HG03103 (cell line): ENCODE data around the gene GUSB.
"Not testable (repeated sequence)": the region's sequence is repeated elsewhere in the genome, so short reads cannot be mapped to it uniquely, and the experiment has no call there.

ENCODE experiments used
- ATAC-seq: cut with Tn5 transposase; IDR thresholded peaks from one replicate; pipeline ENCODE4 v1.9.1; 2021; ENCODE audit warnings: low read depth; ENCODE audit not compliant: unreplicated experiment

GUSB gene

DNA sequence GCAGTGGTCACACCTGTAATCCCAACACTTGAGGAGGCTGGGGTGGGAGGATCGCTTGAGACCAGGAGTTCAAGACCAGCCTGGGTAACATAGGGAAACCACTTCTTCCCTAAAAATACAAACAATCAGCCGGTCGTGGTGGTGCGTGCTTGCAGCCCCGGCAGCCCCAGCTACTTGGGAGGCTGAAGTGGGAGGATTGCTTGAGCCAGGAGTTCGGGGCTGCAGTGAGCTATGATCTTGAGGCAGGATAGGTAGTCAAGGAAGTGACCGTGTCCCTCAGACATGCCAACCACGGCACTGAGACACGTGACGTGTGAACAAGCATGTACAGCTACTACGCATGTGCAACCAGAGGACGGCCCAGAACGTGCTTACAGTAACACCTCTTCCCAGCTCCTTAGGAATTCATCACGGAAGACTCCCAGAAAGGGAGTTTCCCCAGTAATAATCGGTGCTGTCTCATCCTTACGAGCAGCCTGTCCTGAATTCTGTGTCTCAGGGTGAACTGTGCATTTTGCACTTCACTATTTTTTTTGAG is 5.3 kb downstream of the GUSB start:
- ATAC-seq, result no peak

DNA sequence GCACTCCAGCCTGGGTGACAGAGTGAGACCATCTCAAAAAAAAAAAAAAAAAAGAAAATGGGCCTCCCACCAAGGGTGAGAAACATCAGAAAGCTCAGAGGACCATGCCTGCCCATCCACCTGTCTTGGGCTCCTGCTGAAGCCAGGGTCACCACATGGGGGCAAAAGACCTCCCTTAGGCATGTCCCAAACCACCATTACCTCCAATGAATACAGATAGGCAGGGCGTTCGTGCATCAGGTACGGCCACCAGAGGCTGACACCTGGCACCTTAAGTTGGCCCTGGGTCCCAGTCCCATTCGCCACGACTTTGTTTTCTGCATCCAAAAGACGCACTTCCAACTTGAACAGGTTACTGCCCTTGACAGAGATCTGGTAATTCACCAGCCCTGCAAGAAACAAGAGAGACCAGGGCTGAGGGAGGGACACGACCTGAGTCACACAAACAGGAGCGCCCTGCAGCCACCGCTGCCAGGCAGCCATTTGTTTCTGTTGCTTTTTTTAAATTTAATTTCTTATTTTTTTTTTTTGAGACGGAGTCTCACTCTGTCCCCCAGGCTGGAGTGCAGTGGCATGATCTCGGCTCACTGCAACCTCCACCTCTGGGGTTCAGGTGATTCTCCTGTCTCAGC is 6.1 kb downstream of the GUSB start:
- ATAC-seq, result no peak

DNA sequence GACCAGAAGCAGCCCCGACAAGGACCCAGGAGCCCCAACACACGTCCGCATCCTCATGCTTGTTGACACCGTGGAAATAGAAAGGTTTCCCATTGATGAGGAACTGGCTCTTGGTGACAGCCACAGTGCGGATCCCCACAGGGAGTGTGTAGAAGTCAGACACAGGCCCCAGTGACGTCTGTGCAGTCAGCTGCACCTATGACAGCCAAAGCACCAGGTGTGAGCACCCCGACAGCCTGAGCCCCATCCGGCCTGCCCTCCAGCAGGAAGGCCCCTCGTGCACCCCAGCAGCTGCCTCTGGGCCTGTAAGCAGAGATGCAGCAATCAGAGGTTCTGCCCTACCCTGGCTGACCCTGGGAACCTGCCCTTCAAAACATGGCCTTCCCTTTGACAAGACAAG is 7.1 kb downstream of the GUSB start:
- no peak for ATAC-seq

DNA sequence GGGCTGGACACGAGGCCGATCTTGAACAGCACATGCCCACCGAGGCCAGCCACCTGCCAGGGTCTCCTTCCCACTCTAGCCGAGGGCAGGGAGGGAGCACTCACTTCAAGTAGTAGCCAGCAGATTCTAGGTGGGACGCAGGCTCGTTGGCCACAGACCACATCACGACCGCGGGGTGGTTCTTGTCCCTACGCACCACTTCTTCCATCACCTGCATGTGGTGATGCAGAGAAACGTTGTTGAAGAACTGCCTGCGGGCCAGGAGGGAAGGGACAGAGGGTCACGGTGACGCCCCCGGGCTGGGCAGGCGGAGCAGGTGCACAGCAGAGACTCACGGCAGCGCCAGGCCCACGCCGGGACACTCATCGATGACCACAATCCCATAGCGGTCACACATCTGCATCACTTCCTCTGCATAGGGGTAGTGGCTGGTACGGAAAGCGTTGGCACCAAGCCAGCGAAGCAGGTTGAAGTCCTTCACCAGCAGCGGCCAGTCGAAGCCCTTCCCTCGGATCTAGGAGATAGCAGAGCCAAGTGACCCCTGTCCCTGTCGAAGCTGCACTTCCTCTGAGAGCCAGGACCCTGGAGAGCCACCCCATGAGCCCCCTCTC is 7.7 kb downstream of the GUSB start:
- no peak for ATAC-seq

DNA sequence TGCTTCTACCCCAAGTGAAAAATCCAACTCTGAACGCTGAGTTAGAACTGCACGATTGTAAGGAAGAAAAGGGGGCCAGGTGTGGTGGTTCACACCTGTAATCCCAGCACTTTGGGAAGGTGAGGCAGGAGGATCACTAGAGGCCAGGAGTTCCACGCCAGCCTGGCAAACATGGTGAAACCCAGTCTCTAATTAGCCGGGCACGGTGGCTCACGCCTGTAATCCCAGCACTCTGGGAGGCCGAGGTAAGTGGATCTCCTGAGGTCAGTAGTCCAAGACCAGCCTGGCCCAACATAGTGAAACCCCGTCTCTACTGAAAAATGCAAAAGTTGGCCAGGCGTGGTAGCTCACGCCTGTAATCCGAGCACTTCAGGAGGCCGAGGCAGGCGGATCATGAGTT is 9.0 kb downstream of the GUSB start:
- no peak for ATAC-seq

DNA sequence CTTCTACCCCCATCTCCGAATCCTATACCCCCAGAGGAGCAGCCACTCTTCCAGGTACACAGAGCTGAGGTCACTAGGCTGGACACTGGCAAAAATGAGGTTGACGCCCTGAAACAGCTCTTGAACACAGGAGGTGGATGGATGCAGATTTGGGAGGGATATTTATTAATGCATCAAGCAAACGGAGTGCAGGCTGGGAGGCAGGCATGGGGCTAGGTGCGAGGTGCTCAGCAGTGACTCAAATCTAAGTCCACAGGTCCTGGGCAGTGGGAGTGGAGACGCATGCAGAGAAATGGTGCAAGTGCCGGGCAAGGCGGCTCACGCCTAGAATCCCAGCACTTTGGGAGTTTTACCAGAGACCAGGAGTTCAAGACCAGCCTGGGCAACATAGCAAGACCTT is 11.0 kb downstream of the GUSB start:
- no peak for ATAC-seq

DNA sequence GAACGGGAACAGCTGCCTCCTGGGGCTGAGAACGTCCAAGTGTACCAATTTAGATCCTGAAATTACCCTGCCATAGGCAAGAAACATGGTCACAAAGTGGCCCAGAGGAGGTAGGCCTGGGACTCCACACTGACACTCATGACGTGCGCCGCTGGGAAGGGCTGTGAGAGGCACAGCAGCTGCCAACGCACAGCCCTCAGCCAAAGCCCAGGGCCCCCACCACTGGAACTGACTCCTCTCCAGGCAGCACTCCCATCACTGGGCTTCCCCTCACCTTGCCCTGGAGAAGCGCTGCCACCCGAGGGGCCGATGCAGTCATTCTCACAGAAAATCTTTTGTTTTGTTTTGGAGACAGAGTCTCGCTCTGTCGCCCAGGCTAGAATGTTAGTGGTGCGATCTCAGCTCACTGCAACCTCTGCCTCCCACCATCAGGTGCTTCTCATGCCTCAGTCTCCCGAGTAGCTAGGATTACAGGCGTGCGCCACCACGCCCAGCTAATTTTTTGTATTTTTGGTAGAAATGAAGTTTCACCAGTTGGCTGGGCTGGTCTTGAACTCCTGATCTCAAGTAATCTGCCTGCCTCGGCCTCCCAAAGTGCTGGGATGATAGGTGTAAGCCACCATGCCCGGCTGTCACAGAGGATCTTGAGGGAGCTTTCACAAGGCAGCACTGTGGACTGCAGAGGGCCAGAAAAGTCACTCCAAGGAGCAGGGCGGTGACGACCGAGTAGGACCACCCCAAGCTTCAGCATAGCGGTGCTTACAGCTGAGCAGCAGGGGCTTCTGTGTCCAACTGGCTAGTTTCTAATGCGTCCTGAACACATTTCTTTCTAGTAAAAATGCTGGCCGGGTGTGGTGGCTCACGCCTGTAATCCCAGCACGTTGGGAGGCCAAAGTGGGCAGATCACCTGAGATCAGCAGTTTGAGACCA is 13.5 kb downstream of the GUSB start:
- no peak for ATAC-seq

DNA sequence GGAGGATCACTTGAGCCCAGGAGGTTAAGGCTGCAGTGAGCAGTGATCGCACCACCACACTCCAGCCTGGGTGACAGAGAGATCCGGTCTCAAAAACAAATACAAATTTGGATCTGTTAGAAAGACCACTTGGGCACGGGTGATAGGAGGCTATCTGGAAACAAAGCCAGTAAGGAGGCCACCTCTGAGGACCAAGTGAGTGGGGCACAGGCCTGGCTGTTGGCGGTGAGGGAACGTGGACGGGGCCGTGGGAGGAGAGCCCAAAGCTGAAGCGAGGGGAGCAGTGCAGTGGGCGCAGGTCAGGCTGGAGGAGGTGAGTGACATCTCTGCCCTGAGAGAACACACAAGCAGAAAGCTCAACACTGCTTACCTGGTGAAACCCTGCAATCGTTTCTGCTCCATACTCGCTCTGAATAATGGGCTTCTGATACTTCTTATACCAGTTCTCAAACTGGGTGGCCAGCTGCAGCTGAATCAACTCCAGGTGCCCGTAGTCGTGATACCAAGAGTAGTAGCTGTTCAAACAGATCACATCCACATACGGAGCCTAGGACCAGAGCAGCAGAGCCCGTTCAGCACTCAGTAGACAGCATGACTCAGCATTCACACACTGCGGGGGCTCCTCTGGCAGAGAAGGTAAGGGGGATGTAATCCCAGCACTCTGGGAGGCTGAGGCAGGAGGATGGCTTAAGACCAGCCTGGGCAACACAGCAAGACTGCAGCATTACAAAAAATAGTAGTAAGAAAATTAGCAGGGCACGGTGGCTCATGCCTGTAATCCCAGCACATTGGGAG is 14.5 kb downstream of the GUSB start:
- ATAC-seq, result no peak

DNA sequence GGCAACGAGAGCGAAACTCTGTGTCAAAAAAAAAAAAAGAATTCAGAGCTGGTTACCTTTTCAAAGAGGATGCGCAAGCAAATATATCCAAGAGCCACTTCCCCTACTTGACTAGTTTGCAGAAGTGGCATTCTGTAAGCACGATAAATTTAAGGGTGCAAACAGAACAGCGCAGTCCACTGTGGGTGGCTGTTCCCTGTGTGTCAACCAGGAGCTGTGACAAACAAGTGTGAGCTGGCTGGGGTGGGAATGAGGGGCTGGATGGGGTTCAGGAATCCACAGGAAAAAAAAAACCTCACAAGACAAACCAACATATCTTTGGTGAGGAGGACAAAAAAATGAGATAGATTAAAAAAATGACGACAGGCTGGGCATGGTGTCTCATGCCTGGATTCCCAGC is 15.9 kb downstream of the GUSB start:
- no peak for ATAC-seq

DNA sequence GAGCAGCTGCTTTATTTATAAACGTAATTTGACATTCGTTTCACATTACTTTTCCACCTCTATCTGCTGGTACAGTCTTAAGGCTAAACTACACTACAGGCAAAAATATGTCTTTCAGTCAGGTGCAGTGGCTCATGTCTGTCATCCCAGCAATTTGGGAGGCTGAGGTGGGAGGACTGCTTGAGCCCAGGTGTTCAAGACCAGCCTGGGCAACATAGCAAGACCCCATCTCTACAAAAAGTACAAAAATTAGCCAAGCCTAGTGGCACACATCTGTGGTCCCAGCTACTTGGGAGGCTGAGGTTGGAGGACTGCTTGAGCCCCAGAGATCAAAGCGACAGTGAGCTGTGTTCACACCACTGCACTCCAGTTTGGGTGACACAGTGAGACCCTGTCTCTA is 17.3 kb downstream of the GUSB start:
- not testable (repeated sequence) for ATAC-seq

DNA sequence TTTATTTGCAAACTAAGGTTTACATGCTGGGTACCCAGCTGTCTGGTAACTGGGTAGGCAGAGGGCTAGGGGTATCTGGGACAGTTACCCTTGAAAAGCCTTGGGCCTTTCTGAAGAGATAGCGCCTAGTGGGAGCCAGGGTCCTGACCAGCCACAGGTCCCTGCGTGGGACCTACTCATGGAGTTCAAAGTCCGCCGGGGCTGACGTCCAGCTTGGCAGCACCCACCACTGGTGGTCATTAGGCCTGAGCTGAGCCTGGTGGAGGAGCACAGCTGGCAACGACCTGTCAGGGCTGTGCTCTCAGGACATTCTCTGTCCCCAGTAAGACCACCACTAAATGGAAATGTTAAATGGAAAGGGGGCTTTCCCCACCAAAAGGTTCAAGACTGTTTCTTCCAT is 20.0 kb downstream of the GUSB start:
- no peak for ATAC-seq

DNA sequence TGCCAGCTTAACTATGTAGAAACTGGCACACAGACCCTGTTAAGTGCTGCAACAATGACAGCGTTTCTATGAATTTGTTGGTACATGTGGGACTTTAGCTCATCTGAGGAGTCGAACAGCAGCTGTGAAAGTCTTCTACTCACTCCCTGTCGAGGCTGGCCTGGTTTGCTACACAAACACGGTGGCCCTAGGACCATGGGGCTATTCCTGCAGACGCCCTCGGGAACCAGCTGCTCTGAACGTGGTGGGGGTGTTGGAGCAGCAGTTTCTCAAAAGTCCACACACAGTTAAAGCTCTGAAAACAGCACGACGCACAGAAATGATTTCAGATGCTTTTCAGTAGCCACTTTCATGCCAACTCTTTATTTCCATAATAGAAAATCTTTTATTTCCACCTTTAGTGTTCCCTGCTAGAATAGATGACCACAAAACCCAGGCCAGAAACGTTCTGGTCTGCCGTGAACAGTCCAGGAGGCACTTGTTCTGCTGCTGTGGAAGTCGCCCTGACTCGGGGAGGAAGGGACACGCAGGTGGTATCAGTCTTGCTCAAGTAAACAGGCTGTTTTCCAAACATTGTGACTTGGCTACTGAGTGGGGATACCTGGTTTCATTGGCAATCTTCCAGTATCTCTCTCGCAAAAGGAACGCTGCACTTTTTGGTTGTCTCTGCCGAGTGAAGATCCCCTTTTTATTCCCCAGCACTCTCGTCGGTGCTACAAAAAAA is 21.5 kb downstream of the GUSB start:
- no peak for ATAC-seq

DNA sequence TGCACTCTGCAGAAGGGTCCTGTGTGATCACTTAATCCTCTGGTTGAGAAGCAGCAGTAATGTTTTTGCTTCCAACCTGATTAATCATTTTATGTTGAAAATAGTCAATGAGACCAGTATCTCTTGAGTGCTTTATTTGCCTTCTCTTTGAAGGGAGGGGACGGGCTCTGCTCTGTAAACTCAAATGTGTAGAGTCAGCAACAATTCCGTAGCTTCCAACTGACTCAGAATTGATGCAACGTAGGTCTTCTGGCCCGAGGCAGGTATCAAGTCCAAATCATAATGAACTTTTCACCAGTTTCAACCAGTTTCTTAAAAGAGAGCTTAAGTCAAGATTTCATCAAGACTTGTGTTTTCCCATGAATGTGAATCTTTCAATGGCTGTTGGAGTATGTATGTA is 26.3 kb downstream of the GUSB start:
- no peak for ATAC-seq

DNA sequence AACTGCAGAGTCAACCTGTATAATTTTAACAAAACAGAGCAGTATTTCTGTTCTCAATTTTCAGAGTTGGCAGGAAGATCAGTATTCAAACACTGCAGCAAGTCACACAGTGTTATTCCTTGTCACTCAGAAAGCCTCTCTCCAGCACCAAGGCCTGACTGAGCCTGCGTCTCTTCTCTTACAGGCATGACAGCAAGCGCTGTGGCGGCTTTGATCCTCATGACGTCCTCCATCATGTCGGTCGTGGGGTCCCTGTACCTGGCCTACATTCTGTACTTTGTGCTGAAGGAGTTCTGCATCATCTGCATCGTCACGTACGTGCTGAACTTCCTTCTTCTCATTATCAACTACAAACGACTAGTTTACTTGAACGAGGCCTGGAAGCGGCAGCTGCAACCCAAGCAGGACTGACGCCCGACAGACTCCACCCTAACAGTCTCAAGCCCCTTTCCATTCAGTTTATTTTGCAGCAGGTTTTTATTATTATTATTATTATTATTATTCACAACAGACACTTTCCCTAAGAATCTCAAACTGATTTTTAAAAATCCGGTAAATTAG is 28.0 kb downstream of the GUSB start:
- ATAC-seq, result no peak

DNA sequence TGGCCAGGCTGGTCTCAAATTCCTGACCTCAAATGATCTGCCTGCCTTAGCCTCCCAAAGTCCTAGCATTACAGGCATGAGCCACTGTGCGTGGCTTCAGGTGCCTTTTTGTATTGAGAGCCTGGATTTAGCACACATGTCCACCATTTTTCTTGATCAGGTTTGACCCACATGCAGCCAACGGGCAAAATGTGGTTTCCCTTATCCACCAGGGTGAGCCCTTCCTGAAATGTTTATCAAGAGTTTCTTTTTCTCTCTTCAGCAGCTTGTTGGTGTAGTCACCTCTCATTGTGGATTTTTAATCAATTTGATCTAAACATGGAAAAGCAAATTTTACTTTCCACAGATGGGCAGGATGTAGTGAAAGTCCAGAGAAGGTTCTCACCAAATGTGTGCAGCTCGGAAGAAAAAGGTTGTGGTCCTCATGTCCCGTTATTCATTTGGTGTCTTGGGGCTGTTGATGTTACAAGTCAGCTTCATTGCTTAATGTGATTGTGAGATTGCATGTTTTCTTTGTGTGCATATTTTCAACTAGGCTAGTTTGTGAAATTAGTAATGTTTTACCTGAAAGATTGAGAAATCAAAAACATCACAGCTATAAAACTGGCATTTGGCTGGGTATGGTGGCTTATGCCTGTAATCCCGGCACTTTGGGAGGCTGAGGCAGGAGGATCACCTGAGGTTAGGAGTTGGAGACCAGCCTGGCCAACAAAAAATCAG is 28.9 kb downstream of the GUSB start:
- ATAC-seq, result no peak

DNA sequence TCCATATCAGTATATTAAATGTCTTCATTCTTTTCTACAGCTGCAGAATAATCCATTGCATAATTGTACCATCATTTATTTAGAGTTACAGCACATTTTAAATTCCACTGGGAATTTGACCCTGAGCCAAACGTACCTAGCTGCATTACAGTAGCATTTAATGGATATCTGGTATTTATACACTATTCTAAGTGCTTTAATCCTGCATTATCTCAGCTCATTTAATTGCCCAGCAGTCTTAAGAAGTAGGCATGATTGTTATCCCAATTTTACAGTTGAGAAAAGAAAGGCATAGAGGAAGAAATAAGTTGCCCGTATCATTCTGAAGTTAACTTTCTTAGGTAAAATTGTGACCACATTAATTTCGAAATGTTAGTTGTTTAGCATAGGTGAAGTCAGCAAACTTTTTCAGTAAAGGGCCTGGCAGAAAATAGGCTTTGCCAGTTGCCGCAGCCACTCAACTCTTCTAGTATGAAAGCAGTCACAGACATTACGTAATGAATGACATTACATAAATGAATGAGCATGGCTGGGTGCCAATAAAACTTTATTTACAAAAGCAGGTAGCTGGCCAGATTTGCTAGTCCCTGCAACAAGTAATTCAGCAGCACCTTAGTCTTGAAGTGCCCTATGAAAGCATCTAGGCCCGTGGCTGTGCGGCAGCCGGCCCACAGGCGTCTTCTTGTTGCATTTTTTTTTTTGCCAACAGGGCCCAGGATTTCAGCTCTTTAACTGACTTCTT is 30.0 kb downstream of the GUSB start:
- no peak for ATAC-seq

DNA sequence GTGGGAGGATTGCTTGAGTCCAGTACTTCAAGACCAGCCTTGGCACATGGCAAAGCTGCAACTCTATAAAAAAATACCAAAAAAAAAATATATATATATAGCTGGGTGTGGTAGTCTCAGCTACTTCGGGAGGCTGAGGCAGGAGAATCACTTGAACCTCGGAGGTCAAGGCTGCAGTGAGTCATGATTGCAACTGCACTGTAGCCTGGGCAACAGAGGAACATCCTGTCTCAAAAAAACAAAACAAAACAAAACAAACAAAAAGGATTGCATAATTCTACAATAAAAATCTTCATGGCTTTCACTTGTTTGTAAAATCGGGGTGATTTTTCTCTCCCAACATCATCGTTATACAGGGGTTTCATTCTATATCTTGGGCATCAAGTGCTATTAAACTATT is 35.1 kb downstream of the GUSB start:
- ATAC-seq, result no peak

DNA sequence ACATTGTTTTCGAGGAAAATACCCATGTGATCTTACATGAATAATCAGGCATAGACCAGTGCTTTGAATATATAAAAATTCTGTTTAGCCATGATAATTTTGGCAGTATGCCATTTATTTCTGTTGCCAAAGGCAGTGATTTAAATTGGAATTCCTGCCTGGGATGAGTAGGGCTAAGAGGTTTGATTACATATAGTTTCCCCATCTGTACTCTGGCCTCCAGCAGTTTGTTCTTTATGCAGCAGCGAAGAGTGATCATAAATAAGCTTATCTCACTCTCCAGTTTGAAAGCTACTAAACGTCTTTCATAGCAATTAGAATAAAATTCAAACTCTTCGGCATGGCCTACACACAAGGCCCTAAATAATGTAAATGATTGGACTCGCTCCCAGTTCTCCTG is 36.2 kb downstream of the GUSB start:
- not testable (repeated sequence) for ATAC-seq
